ENCODE results near the gene DDO. TPM values are rescaled to one million over a fixed set of nuclear protein-coding genes. Genes with fewer than 3 reads are reported as not detected.

DDO gene
- polyA plus RNA-seq, 1 experiment = 0.68 TPM

DNA sequence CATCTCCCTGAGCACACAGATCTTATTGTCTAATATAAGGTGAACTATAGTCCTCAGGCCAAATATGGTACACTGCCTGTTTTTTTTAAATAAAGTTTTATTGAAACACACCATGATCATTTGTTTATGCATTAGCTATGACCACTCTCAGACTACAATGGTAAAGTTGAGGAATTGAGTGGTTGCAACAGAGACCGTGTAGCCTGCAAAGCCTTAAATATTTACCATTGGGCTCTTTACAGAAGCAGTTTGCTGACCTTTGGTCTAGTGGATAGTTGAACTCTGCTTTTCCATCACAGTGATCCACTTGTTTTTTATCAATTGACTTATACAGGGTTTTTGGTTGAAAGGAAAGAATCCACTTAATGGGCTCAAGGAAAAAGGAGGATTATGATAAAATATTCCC is 29.9 kb downstream of the DDO start:
- CTCF ChIA-PET = interaction anchor here (2.0 kb wide), 1 partner anchor 346 kb away, joined by 5 read pairs; no protein-coding TSS in a partner anchor
- no peak for DNase-seq (ENCODE audit: low read depth, low spot score)
- POLR2A ChIA-PET = no interaction called here
- H3K9me3 ChIP-seq (ENCODE audit: control insufficient read depth, insufficient read depth, low read length) = no peaks in the 10 kb centered on the region
- no peak overlapping the region for H3K4me3 ChIP-seq (ENCODE audit: low read depth, low read length)
- TF ChIP-seq, protein P1, sequence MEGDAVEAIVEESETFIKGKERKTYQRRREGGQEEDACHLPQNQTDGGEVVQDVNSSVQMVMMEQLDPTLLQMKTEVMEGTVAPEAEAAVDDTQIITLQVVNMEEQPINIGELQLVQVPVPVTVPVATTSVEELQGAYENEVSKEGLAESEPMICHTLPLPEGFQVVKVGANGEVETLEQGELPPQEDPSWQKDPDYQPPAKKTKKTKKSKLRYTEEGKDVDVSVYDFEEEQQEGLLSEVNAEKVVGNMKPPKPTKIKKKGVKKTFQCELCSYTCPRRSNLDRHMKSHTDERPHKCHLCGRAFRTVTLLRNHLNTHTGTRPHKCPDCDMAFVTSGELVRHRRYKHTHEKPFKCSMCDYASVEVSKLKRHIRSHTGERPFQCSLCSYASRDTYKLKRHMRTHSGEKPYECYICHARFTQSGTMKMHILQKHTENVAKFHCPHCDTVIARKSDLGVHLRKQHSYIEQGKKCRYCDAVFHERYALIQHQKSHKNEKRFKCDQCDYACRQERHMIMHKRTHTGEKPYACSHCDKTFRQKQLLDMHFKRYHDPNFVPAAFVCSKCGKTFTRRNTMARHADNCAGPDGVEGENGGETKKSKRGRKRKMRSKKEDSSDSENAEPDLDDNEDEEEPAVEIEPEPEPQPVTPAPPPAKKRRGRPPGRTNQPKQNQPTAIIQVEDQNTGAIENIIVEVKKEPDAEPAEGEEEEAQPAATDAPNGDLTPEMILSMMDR (IDR thresholded peaks at IDR 0.05; ENCODE audit: low read depth, low read length) = no peak
- peaks cover 7% of the 10 kb centered on the region for H3K27me3 ChIP-seq (ENCODE audit: control insufficient read depth, insufficient read depth, low read length)
- H3K27ac ChIP-seq (ENCODE audit: low read depth, low read length) = no peak overlapping the region

DNA sequence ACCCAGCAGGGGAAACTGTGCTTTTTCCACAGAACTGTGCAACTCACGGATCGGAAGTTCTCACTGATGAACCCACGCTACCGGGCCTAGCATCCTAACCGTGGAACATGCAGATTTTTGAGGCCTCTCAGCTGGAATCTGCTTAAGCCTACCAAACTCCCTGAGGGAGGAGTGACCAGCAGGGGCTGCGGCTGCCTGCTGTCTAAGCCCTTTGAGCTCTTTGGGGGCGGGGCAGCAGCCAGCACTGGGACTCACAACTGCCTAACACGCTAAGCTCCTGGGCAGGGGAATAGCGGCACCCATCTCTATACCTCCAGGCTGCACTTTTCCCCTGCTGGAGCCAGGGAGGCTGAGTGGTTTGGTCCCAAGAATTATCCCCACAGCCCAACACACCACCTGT is 36.8 kb downstream of the DDO start:
- DNase-seq (ENCODE audit: low read depth, low spot score) = no peak
- no peak overlapping the region for H3K27ac ChIP-seq (ENCODE audit: low read depth, low read length)
- H3K9me3 ChIP-seq (ENCODE audit: control insufficient read depth, insufficient read depth, low read length) = no peaks in the 10 kb centered on the region
- CTCF ChIA-PET = no interaction called here
- no peak overlapping the region for H3K4me3 ChIP-seq (ENCODE audit: low read depth, low read length)
- TF ChIP-seq, protein P1 (IDR thresholded peaks at IDR 0.05; ENCODE audit: low read depth, low read length) = no peak
- H3K27me3 ChIP-seq (ENCODE audit: control insufficient read depth, insufficient read depth, low read length) = peaks cover 4% of the 10 kb centered on the region
- POLR2A ChIA-PET = no interaction called here

DNA sequence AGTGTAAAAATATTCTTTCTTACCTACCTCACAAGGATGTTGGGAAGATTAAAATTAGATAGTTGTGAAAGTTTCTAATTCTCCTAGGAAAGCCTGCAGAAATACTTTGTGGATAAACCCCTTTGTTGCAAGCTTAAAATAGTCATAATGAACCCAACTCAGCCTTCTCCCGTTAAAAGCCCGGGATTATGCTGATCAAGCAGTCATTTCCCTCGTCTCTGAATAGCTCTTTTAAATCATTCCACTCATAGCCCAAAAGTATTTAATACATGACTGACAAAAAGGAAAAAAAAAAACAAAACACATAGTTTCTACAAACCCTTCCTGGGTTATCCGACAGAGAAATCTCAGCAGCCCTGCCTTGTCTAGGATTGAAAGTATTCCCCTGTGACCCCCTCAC is 46.3 kb downstream of the DDO start:
- no peak overlapping the region for H3K4me3 ChIP-seq (ENCODE audit: low read depth, low read length)
- ChIA-PET CTCF (no interaction called here), POLR2A (no interaction called here)
- H3K9me3 ChIP-seq (ENCODE audit: control insufficient read depth, insufficient read depth, low read length) = no peaks in the 10 kb centered on the region
- H3K27ac ChIP-seq (ENCODE audit: low read depth, low read length) = no peak overlapping the region
- no peak for DNase-seq (ENCODE audit: low read depth, low spot score)
- peaks cover 20% of the 10 kb centered on the region for H3K27me3 ChIP-seq (ENCODE audit: control insufficient read depth, insufficient read depth, low read length)
- TF ChIP-seq, protein P1 (IDR thresholded peaks at IDR 0.05; ENCODE audit: low read depth, low read length) = no peak

DNA sequence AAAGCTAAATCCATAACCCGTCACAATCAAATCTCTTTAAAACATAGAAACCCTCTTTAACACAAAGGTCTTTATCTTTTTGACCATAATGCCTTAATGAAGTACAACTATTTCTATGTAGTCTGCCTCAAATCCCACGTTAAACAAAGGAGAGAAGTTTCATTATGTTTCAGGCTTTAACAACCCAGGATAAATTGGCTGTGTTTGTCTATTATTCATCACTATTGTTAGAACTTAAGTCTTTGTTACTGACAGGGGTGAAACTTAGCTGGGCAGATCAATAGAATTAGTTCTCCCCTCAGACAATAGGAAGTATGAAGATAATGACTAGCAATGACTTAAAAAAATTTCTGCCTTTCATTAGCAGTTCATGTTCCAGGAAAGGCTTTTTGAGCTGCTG is 47.1 kb downstream of the DDO start:
- Histone ChIP-seq H3K27ac (ENCODE audit: low read depth, low read length) (no peak overlapping the region), H3K9me3 (ENCODE audit: control insufficient read depth, insufficient read depth, low read length) (no peaks in the 10 kb centered on the region), H3K4me3 (ENCODE audit: low read depth, low read length) (no peak overlapping the region), H3K27me3 (ENCODE audit: control insufficient read depth, insufficient read depth, low read length) (peaks cover 23% of the 10 kb centered on the region)
- ChIA-PET POLR2A (no interaction called here), CTCF (interaction anchor here (0.6 kb wide), 1 partner anchor 362 kb away, joined by 3 read pairs; no protein-coding TSS in a partner anchor)
- TF ChIP-seq, protein P1 (IDR thresholded peaks at IDR 0.05; ENCODE audit: low read depth, low read length) = no peak
- no peak for DNase-seq (ENCODE audit: low read depth, low spot score)

DNA sequence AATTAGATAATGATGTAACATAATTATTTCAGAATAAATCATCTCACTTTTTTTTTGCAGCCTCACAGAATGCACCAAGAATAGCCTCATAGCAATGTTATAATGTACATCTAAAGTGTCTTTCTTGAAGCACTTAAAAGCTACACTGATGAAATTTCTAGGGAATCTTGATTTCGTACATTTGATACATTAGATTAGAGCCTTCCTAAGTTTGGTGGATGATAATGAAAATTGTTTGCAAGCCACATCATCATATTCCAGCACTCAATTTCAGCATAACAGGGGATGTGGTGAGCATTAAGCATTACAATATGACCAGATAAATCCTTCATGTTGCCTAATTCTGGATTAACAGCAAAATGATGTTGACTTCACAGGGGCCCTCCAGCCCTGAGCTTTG is 47.5 kb downstream of the DDO start:
- no peaks in the 10 kb centered on the region for H3K9me3 ChIP-seq (ENCODE audit: control insufficient read depth, insufficient read depth, low read length)
- TF ChIP-seq, protein P1 (IDR thresholded peaks at IDR 0.05; ENCODE audit: low read depth, low read length) = no peak
- no peak for DNase-seq (ENCODE audit: low read depth, low spot score)
- H3K27me3 ChIP-seq (ENCODE audit: control insufficient read depth, insufficient read depth, low read length) = peaks cover 23% of the 10 kb centered on the region
- H3K4me3 ChIP-seq (ENCODE audit: low read depth, low read length) = no peak overlapping the region
- CTCF ChIA-PET = interaction anchor here (0.6 kb wide), 1 partner anchor 362 kb away, joined by 3 read pairs; no protein-coding TSS in a partner anchor
- H3K27ac ChIP-seq (ENCODE audit: low read depth, low read length) = no peak overlapping the region
- POLR2A ChIA-PET = no interaction called here

All from AG04450 (cell line).